Ectodermal cell (in vitro differentiated cells): Measurements from ENCODE around the gene CDK10.
"Not testable (repeated sequence)": the region's sequence is repeated elsewhere in the genome, so short reads cannot be mapped to it uniquely, and the experiment has no call there.

Source experiments
- H3K27ac ChIP-seq: 2 replicates; pipeline ENCODE4 v1.7.0; 2013; ENCODE audit warnings: mild to moderate bottlenecking, low read depth, low read length; ENCODE audit not compliant: insufficient read depth, poor library complexity, severe bottlenecking
- H3K27me3 ChIP-seq: 2 replicates; pipeline ENCODE4 v1.7.0; 2013; ENCODE audit warnings: mild to moderate bottlenecking, low read length; ENCODE audit not compliant: insufficient read depth, control insufficient read depth, poor library complexity, severe bottlenecking
- H3K36me3 ChIP-seq: one replicate; pipeline ENCODE4 v1.7.0; 2013; ENCODE audit warnings: low read length; ENCODE audit not compliant: control insufficient read depth, insufficient read depth
- H3K4me1 ChIP-seq: one replicate; pipeline ENCODE4 v1.7.0; 2013; ENCODE audit warnings: low read length; ENCODE audit not compliant: control insufficient read depth, insufficient read depth
- H3K4me3 ChIP-seq: 2 replicates; pipeline ENCODE4 v1.7.0; 2013; ENCODE audit warnings: low read depth, low read length, control low read depth; ENCODE audit not compliant: insufficient read depth
- H3K9me3 ChIP-seq: 2 replicates; pipeline ENCODE4 v1.7.0; 2013; ENCODE audit warnings: mild to moderate bottlenecking, low read length, moderate library complexity; ENCODE audit not compliant: control insufficient read depth
- WGBS, 2 experiments: methylation state at CpG; one replicate each; pipeline ENCODE4 v1.1.7; 2013; ENCODE audit warnings: missing lambda C conversion rate in 2 of 2; 5-methylcytosine and 5-hydroxymethylcytosine counted together

CDK10 gene

DNA sequence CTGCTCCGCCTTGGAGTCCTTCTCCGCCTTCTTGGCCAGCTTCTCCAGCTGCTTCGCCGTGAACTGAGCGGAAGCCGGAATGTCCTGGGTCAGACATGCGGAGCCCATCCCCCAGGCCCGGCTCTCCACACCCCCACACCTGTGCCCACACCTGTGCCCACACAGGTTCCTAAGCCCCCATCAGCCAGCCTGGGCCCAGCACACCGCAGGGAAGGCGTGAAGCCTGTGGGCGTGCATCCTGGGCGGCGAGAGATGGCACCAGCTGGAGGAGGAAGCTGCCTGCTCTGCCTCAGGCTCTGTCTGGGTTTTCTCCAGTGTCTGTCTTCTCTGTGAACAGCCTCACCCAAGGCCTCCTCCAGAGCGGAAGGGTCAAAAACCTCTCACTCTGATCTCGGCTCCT, 34.9 kb upstream of the CDK10 start:
- WGBS, 2 experiments = 94 to 96% methylated on average over 15 of the region's 15 CpGs
- Histone ChIP-seq H3K9me3 (no peaks in the 10 kb centered on the region), H3K4me1 (peaks cover 3% of the 10 kb centered on the region), H3K4me3 (no peak overlapping the region), H3K36me3 (peaks cover under 1% of the 10 kb centered on the region), H3K27ac (no peak overlapping the region), H3K27me3 (no peaks in the 10 kb centered on the region)

DNA sequence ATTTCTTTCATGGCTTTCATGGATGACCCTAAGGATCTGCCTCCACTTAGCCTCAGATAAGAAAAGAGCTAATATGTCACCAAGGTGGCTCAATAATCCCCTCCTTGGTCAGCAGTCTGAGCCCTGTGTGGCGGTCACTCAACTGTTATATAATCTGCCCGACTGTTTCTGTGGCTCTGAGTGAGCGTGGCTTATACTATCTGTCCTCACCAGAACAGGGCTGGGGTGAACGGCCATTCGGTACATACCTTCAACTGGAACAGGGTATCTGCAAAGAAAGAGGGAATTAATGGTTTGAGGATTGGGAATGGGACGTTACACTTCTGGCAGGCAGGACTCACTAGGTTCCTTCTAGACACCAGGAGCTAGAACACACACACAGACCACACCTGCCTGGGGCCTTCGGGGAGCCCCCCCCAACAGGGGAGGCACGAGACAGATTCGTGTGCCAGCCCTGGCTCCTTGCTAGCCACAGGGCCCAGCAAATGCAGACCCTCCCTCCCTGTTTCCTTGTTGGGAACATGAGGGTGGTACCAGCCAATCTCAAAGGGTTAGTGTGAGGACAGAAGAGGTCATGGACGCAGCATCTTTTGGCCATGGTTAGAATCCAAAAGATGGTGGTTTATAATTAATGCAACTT, 32.7 kb upstream of the CDK10 start:
- Histone ChIP-seq H3K27me3 (no peaks in the 10 kb centered on the region), H3K27ac (no peak overlapping the region), H3K9me3 (no peaks in the 10 kb centered on the region), H3K4me3 (no peak overlapping the region), H3K36me3 (no peaks in the 10 kb centered on the region), H3K4me1 (peaks cover 5% of the 10 kb centered on the region)
- 95% methylated on average over 10 of the region's 10 CpGs for WGBS, 2 experiments

DNA sequence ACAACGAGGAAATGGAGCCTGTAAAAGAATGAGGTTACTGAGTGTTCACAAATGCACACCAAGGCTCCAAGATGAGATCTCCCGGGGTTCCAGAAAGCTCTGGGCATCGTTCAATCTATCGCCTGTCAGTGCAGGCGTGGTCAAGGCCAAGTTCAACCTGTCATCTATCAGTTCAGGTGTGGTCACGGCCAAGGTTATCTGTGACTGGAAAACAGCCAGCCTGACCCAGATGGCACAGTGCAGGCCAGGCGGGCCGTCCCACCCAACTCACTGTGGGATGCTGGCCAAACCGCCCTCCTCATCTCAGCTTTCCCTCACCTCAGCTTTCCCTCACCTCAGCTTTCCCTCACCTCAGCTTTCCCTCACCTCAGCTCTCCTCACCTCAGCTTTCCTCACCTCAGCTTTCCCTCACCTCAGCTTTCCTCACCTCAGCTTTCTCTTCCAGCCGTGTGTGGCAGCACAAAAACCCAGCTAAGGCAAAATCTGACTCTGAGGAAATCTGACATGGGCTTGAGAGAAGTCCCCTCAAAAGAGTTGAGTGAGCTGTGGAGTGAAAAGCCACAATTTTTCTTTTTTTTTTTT, 31.3 kb upstream of the CDK10 start:
- Histone ChIP-seq H3K27ac (no peak overlapping the region), H3K27me3 (no peaks in the 10 kb centered on the region), H3K36me3 (peaks cover 7% of the 10 kb centered on the region), H3K4me3 (no peak overlapping the region), H3K9me3 (no peaks in the 10 kb centered on the region), H3K4me1 (peaks cover 5% of the 10 kb centered on the region)
- WGBS, 2 experiments = 94 to 96% methylated on average over 10 of the region's 10 CpGs

DNA sequence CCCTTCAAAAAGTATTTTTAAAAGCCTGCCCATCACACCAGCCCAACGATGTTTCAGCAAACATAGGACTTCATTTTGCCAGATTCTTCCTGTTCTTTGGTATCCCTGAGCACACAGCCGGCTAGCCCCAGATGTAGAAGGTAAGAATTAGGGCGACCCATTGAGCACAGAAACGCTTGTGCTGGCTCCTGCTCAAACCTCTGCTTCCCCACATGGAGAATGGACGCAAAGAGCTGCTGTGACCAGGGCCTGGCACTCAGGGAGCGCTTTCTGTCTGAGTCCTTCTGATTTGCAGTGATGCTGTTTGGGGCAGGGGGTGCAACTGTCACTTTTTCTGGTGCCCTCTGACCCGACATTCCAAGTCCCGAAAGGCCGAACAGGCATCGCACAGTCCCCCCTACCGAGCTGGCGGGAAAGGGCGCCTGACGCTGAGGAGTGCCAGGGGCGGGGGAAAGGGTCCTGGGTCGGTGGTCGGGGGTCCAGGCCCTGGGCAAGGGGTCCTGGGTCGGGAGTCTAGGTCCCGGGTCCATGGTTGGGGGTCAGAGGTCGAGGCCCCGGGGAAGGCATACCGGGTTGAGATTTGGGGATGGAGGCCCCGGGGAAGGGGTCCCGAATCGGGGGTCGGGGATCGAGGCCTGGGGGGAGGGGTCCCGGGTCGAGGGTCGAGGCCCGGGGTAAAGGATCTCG, 29.9 kb upstream of the CDK10 start:
- Histone ChIP-seq H3K4me1 (peaks cover 5% of the 10 kb centered on the region), H3K9me3 (no peaks in the 10 kb centered on the region), H3K27me3 (no peaks in the 10 kb centered on the region), H3K36me3 (peaks cover 20% of the 10 kb centered on the region), H3K4me3 (peak overlapping the region; percentile 95), H3K27ac (no peak overlapping the region)
- WGBS, 2 experiments = 37% methylated on average over 32 of the region's 32 CpGs

DNA sequence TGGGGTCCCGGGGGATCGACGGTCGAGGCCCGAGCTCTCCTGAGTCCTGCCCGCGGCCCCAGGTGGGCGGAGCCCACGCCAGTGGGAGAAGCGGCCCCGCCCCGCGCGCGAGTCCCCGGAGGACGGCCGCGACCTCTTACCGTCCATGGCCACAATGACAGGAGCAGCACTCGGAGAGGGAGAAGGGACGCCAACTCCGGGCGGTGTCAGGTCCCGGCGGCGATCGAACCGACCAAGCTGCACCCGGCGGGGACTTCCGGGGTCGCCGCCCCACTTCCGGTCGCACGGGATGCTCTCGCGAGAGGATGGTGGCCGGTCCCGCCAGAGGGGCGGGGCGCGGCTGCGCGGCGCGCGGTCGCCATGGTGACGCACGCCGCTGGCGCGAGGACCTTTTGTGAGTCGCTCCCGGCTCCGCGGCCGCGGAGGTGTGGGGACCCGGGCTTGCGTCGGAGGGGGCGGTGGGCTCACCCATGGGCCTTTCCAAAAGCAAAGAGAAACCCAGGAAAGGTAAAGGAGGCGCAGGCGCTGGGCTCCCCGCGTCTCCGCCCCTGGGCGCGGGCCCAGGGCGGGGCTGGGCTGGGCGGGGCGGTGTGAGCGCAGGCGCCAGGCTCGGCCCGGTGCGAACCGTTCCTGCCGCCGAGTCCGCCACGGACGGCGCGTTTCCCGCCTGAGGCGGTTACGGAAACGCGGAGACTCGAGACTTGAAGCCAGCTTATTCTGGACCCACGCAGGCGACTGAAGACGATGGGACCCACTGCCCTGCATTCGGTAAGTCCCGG, 28.9 kb upstream of the CDK10 start, which contains the start of the genes CHMP1A and SPATA33:
Gene CHMP1A (minus strand): TSS at position 267 of the 779 bp plus-strand sequence. CDS start 120 bp downstream, at position 147.
Gene SPATA33 (plus strand): TSS at position 395 of the 779 bp plus-strand sequence. CDS start 76 bp downstream, at position 471.
- no peaks in the 10 kb centered on the region for H3K27me3 ChIP-seq
- WGBS, 2 experiments = 0% methylated on average over 99 of the region's 99 CpGs
- peaks cover 26% of the 10 kb centered on the region for H3K36me3 ChIP-seq
- H3K9me3 ChIP-seq = no peaks in the 10 kb centered on the region
- peak within 1 kb of the TSS; percentile 66 for H3K27ac ChIP-seq
- peak within 1 kb of the TSS; percentile 95 for H3K4me3 ChIP-seq
- H3K4me1 ChIP-seq = peaks cover 5% of the 10 kb centered on the region

DNA sequence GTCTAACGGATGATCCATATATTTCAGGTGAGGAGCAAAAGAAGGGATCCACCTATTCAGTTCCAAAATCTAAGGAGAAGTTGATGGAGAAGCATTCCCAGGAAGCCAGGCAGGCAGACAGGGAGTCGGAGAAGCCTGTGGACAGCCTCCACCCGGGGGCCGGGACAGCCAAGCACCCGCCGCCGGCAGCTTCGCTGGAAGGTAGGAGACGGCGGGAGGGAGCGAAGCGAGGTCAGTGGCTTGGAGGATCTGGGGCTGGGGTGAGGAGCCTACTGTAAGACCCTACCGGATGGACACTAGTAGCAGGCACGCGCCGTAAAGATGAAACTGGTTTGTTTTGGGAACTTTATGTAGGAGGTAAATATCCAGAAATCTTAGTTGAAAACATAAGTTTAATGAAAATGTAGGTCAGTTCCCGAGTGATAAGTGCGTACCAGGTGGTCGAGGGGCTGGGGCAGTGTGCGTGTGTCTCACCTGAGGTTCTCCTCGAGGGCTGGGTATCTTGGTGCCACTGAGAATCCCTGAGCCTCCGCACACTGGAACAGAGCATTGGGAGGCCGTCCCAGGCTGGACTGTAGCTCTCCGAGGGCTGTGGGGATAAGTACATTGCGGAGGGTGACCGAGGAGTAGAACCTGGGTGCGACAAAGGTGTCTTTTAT, 28.1 kb upstream of the CDK10 start:
- H3K27me3 ChIP-seq = no peaks in the 10 kb centered on the region
- peaks cover 5% of the 10 kb centered on the region for H3K4me1 ChIP-seq
- 24 to 26% methylated on average over 27 of the region's 27 CpGs for WGBS, 2 experiments
- H3K4me3 ChIP-seq = peak overlapping the region; percentile 95
- H3K27ac ChIP-seq = no peak overlapping the region
- H3K36me3 ChIP-seq = peaks cover 29% of the 10 kb centered on the region
- no peaks in the 10 kb centered on the region for H3K9me3 ChIP-seq

DNA sequence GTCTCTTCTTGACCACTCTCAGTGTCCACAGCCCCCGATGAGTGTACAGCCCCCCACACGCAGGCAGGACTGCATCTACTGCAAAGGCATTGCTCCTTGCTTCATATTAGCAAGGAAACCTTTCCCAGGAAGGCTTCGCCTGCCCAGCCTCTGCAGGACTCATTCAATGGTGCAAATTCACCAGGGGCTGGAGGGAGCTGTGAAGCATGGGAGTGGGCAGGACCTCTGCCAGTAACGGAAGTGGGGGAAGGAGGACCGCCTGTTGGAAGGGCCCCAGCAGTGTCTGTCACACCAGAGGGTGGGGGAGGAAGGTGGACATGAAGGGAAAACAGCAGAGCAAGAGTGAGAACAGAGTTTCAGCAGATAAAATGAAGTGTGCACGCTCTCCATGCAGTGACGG, 26.3 kb upstream of the CDK10 start:
- Histone ChIP-seq H3K9me3 (no peaks in the 10 kb centered on the region), H3K27ac (no peak overlapping the region), H3K4me3 (no peak overlapping the region), H3K27me3 (no peaks in the 10 kb centered on the region), H3K36me3 (peaks cover 41% of the 10 kb centered on the region), H3K4me1 (peaks cover 5% of the 10 kb centered on the region)
- 95 to 96% methylated on average over 7 of the region's 7 CpGs for WGBS, 2 experiments

DNA sequence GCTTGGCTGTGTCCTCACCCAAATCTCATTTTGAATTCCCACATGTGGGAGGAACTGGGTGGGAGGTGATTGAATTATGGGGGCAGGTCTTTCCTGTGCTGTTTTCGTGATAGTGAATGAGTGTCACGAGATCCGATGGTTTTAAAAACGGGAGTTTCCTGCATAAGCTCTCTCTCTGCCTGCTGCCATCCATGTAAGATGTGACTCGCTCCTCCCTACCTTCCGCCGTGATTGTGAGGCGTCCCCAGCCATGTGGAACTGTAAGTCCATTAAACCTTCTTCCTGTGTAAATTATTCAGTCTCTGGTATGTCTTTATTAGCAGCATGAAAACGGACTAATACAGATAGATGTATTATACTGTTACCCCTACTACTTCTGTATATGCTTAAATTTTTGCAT, 25.3 kb upstream of the CDK10 start:
- 96 to 98% methylated on average over 9 of the region's 9 CpGs for WGBS, 2 experiments
- H3K4me1 ChIP-seq = peaks cover 5% of the 10 kb centered on the region
- H3K4me3 ChIP-seq = no peak overlapping the region
- H3K27me3 ChIP-seq = no peaks in the 10 kb centered on the region
- H3K36me3 ChIP-seq = peaks cover 46% of the 10 kb centered on the region
- H3K9me3 ChIP-seq = no peaks in the 10 kb centered on the region
- H3K27ac ChIP-seq = no peak overlapping the region

DNA sequence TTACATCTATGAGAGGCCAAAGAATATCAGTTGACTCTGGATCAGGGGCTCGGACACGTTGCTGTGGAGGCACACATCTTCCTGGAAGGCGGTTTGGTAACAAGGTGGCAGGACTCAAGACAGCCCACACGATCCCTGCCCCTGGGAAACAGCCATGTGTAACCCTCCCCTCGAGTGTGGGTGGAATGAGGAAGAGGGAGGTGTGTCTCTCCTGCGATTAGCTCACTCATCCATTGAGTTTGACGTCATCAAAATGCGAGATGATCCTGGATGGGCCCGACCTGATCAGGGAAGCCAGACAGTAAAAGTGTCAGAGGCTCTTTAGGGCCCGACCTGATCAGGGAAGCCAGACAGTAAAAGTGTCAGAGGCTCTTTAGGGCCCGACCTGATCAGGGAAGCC, 22.3 kb upstream of the CDK10 start:
- H3K9me3 ChIP-seq, H3K27me3 ChIP-seq, H3K4me3 ChIP-seq, H3K27ac ChIP-seq, H3K4me1 ChIP-seq: not testable (repeated sequence)
- H3K36me3 ChIP-seq = peaks cover 49% of the 10 kb centered on the region
- WGBS, 2 experiments = 97 to 98% methylated on average over 10 of the region's 11 CpGs
